HepG2 (cell line): ENCODE measurements around the gene ZNF547. TPM values are rescaled to one million over a fixed set of nuclear protein-coding genes. Genes with fewer than 3 reads are reported as not detected.

Experiments used
- FIP1L1 ChIP-seq: fragments of 200-400 bp; formaldehyde crosslinking; IDR thresholded peaks from 2 replicates; pipeline ENCODE4 v1.6.1; 2018; ENCODE audit warnings: low read depth, mild to moderate bottlenecking, low read length, moderate library complexity, borderline replicate concordance; ENCODE audit not compliant: insufficient read depth
- FOXA3 ChIP-seq: IDR thresholded peaks from 2 replicates; pipeline ENCODE4 v1.6.1; 2016; ENCODE audit warnings: missing genetic modification reagents, missing compliant biosample characterization
- FOXC1 ChIP-seq: sonication (generic); formaldehyde crosslinking; IDR thresholded peaks from 2 replicates; pipeline ENCODE4 v1.8.0; 2022; ENCODE audit warnings: mild to moderate bottlenecking, missing genetic modification reagents, borderline replicate concordance
- FOXJ3 ChIP-seq: sonication (generic); formaldehyde crosslinking; IDR thresholded peaks from 2 replicates; pipeline ENCODE4 v1.4.0; 2020; ENCODE audit warnings: missing genetic modification reagents, mild to moderate bottlenecking, borderline replicate concordance
- KDM1A ChIP-seq: IDR thresholded peaks from 2 replicates; pipeline ENCODE4 v1.6.1; 2016; ENCODE audit warnings: missing compliant biosample characterization
- KLF12 ChIP-seq: sonication (generic); formaldehyde crosslinking; IDR thresholded peaks from 2 replicates; pipeline ENCODE4 v1.4.0; 2020; ENCODE audit warnings: missing genetic modification reagents, borderline replicate concordance
- NKX3-1 ChIP-seq: sonication (generic); formaldehyde crosslinking; IDR thresholded peaks from 2 replicates; pipeline ENCODE4 v1.5.0; 2020; ENCODE audit warnings: missing genetic modification reagents
- PHF8 ChIP-seq: sonication (generic); formaldehyde crosslinking; IDR thresholded peaks from 2 replicates; pipeline ENCODE4 v1.5.0; 2020; ENCODE audit warnings: missing genetic modification reagents
- RFXANK ChIP-seq: IDR thresholded peaks from 2 replicates; pipeline ENCODE4 v1.6.1; 2016
- TBP ChIP-seq: sonication (generic); formaldehyde crosslinking; IDR thresholded peaks from 2 replicates; pipeline ENCODE4 v1.5.0; 2020; ENCODE audit warnings: missing genetic modification reagents
- THYN1 ChIP-seq: sonication (generic); formaldehyde crosslinking; IDR thresholded peaks from 2 replicates; pipeline ENCODE4 v1.8.1; 2023; ENCODE audit warnings: low read depth, mild to moderate bottlenecking, moderate library complexity, missing genetic modification reagents, borderline replicate concordance
- ZMYM3 ChIP-seq: sonication (generic); formaldehyde crosslinking; IDR thresholded peaks from 2 replicates; pipeline ENCODE4 v1.5.1; 2020; ENCODE audit warnings: mild to moderate bottlenecking, missing genetic modification reagents
- ZNF251 ChIP-seq: sonication (generic); formaldehyde crosslinking; IDR thresholded peaks from 2 replicates; pipeline ENCODE4 v1.9.0; 2021; ENCODE audit warnings: mild to moderate bottlenecking, missing genetic modification reagents
- ZNF276 ChIP-seq: sonication (generic); formaldehyde crosslinking; IDR thresholded peaks from 2 replicates; pipeline ENCODE4 v1.4.0; 2020; ENCODE audit warnings: mild to moderate bottlenecking, low read depth, missing genetic modification reagents
- ZNF292 ChIP-seq: sonication (generic); formaldehyde crosslinking; IDR thresholded peaks from 2 replicates; pipeline ENCODE4 v1.8.1; 2022; ENCODE audit warnings: mild to moderate bottlenecking, low read depth, missing genetic modification reagents, borderline replicate concordance
- ZNF501 ChIP-seq: sonication (generic); formaldehyde crosslinking; IDR thresholded peaks from 2 replicates; pipeline ENCODE4 v1.5.1; 2020; ENCODE audit warnings: mild to moderate bottlenecking, moderate library complexity, missing genetic modification reagents
- ZNF652 ChIP-seq: IDR thresholded peaks from 2 replicates; pipeline ENCODE4 v1.6.1; 2016; ENCODE audit warnings: low read depth, borderline replicate concordance
- ZNF816 ChIP-seq: sonication (generic); formaldehyde crosslinking; IDR thresholded peaks from 2 replicates; pipeline ENCODE4 v1.8.0; 2022; ENCODE audit warnings: missing genetic modification reagents, mild to moderate bottlenecking, borderline replicate concordance
- polyA plus RNA-seq, 8 experiments: library from polyadenylated mRNA; depleted of rRNA in 3 of 8; stranded (reverse) in 7 of 8; unstranded in 1 of 8; fragments of >200 nt; fragmentation: Illumina TruSeq in 4 of 8; extraction: Trizol in 4 of 8; gene quantifications; 2 replicates each; pipeline versions ENCODE4 v1.2.1 to v1.2.3, GENCODE V29; 2011 to 2016; ENCODE audit warnings: low read depth in 4 of 8, missing spikeins in 1 of 8, mixed read lengths in 1 of 8; ENCODE audit not compliant: insufficient read depth in 1 of 8
- total RNA-seq, 5 experiments: library from RNA; depleted of rRNA; stranded (reverse); fragments of >200 nt; fragmentation: Illumina TruSeq; extraction: Trizol; gene quantifications; 2 replicates each; pipeline ENCODE4 v1.2.3, GENCODE V29; 2016; ENCODE audit warnings: low read depth in 1 of 5
- TF ChIP-seq, protein P1 (sequence below): sonication (generic); formaldehyde crosslinking; IDR thresholded peaks from 2 replicates; pipeline ENCODE4 v1.4.0; 2020; ENCODE audit warnings: missing genetic modification reagents, borderline replicate concordance
- TF ChIP-seq, protein P2 (sequence below): sonication (generic); formaldehyde crosslinking; IDR thresholded peaks from 2 replicates; pipeline ENCODE4 v1.4.0; 2020; ENCODE audit warnings: missing genetic modification reagents
- TF ChIP-seq, protein P3 (sequence below): sonication (generic); formaldehyde crosslinking; IDR thresholded peaks from 2 replicates; pipeline ENCODE4 v1.8.1; 2023; ENCODE audit warnings: missing genetic modification reagents, mild to moderate bottlenecking, borderline replicate concordance

Gene ZNF547
- total and polyA plus RNA-seq, 2 of the 13 experiments (the other 11 are each of a cell fraction or from before 2014, with no cell fraction given) = 2.0 to 2.6 TPM

- no peak for TF ChIP-seq TBP (CRISPR knock-in tag)
- TF ChIP-seq, protein P1, sequence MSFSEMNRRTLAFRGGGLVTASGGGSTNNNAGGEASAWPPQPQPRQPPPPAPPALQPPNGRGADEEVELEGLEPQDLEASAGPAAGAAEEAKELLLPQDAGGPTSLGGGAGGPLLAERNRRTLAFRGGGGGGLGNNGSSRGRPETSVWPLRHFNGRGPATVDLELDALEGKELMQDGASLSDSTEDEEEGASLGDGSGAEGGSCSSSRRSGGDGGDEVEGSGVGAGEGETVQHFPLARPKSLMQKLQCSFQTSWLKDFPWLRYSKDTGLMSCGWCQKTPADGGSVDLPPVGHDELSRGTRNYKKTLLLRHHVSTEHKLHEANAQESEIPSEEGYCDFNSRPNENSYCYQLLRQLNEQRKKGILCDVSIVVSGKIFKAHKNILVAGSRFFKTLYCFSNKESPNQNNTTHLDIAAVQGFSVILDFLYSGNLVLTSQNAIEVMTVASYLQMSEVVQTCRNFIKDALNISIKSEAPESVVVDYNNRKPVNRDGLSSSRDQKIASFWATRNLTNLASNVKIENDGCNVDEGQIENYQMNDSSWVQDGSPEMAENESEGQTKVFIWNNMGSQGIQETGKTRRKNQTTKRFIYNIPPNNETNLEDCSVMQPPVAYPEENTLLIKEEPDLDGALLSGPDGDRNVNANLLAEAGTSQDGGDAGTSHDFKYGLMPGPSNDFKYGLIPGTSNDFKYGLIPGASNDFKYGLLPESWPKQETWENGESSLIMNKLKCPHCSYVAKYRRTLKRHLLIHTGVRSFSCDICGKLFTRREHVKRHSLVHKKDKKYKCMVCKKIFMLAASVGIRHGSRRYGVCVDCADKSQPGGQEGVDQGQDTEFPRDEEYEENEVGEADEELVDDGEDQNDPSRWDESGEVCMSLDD = no peak
- TF ChIP-seq PHF8 = peak; percentile 74
- TF ChIP-seq, protein P2, sequence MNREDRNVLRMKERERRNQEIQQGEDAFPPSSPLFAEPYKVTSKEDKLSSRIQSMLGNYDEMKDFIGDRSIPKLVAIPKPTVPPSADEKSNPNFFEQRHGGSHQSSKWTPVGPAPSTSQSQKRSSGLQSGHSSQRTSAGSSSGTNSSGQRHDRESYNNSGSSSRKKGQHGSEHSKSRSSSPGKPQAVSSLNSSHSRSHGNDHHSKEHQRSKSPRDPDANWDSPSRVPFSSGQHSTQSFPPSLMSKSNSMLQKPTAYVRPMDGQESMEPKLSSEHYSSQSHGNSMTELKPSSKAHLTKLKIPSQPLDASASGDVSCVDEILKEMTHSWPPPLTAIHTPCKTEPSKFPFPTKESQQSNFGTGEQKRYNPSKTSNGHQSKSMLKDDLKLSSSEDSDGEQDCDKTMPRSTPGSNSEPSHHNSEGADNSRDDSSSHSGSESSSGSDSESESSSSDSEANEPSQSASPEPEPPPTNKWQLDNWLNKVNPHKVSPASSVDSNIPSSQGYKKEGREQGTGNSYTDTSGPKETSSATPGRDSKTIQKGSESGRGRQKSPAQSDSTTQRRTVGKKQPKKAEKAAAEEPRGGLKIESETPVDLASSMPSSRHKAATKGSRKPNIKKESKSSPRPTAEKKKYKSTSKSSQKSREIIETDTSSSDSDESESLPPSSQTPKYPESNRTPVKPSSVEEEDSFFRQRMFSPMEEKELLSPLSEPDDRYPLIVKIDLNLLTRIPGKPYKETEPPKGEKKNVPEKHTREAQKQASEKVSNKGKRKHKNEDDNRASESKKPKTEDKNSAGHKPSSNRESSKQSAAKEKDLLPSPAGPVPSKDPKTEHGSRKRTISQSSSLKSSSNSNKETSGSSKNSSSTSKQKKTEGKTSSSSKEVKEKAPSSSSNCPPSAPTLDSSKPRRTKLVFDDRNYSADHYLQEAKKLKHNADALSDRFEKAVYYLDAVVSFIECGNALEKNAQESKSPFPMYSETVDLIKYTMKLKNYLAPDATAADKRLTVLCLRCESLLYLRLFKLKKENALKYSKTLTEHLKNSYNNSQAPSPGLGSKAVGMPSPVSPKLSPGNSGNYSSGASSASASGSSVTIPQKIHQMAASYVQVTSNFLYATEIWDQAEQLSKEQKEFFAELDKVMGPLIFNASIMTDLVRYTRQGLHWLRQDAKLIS = no peak
- TF ChIP-seq ZMYM3 = peak; percentile 95
- TF ChIP-seq ZNF251 (CRISPR knock-in tag) = no peak
- no peak for TF ChIP-seq FOXA3 (CRISPR knock-in tag)
- TF ChIP-seq NKX3-1 (CRISPR knock-in tag) = no peak; the same call in 1 of the 2 replicates
- no peak for TF ChIP-seq RFXANK (CRISPR knock-in tag)
- no peak for TF ChIP-seq FIP1L1
- TF ChIP-seq ZNF276 (CRISPR knock-in tag) = 0 out of 2 replicates have a peak, but pooled peaks have one; percentile 47
- TF ChIP-seq FOXJ3 (CRISPR knock-in tag) = no peak
- no peak for TF ChIP-seq ZNF816 (CRISPR knock-in tag)
- peak; percentile 56; the same call in 1 of the 2 replicates for TF ChIP-seq ZNF292 (CRISPR knock-in tag)
- TF ChIP-seq KLF12 (CRISPR knock-in tag) = no peak
- TF ChIP-seq THYN1 (CRISPR knock-in tag) = no peak
- TF ChIP-seq, protein P3, sequence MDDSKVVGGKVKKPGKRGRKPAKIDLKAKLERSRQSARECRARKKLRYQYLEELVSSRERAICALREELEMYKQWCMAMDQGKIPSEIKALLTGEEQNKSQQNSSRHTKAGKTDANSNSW (CRISPR knock-in tag) = no peak
- peak; percentile 81 for TF ChIP-seq KDM1A (CRISPR knock-in tag)
- peak; percentile 38; the same call in 1 of the 2 replicates for TF ChIP-seq FOXC1 (CRISPR knock-in tag)
- TF ChIP-seq ZNF652 = no peak
- TF ChIP-seq ZNF501 (CRISPR knock-in tag) = peak; percentile 89
Measured at GRCh38 chr19:57389730-57390598, 26.6 kb downstream of the ZNF547 start, which contains the start of gene ZNF548 (continued).
